Fibroblast of peridontal ligament (primary cell): ENCODE measurements around the gene TUFM.
"Not testable (repeated sequence)": the region's sequence is repeated elsewhere in the genome, so short reads cannot be mapped to it uniquely, and the experiment has no call there.

Experiments
- DNase-seq: peaks from one replicate; pipeline ENCODE4 v3.0.0-alpha.2; 2010; ENCODE audit errors: extremely low read depth

The TUFM gene

GRCh38 chr16:28838558-28838918 lies 7.6 kb downstream of the TUFM start:
- DNase-seq, result no peak

- DNase-seq, result no peak
Measured at GRCh38 chr16:28837672-28838557, 8.2 kb downstream of the TUFM start.

- no peak for DNase-seq
Measured at GRCh38 chr16:28836761-28837064, 9.4 kb downstream of the TUFM start.

GRCh38 chr16:28835864-28836760 lies 10.0 kb downstream of the TUFM start:
- DNase-seq, result no peak

GRCh38 chr16:28834873-28835863 lies 11.0 kb downstream of the TUFM start:
- no peak for DNase-seq

GRCh38 chr16:28834349-28834748 lies 11.8 kb downstream of the TUFM start:
- DNase-seq, result no peak

- DNase-seq, result no peak
Measured at GRCh38 chr16:28830531-28830930, 15.6 kb downstream of the TUFM start.

- DNase-seq, result no peak
Measured at GRCh38 chr16:28829747-28830146, 16.4 kb downstream of the TUFM start.

GRCh38 chr16:28826141-28826540 lies 20.0 kb downstream of the TUFM start:
- no peak for DNase-seq

- no peak for DNase-seq
Measured at GRCh38 chr16:28824717-28824973, 21.5 kb downstream of the TUFM start.

GRCh38 chr16:28823873-28824716 lies 22.1 kb downstream of the TUFM start:
- DNase-seq, result peak; percentile 95

GRCh38 chr16:28823291-28823872 lies 22.8 kb downstream of the TUFM start:
- no peak for DNase-seq

- peak; percentile 93 for DNase-seq
Measured at GRCh38 chr16:28822520-28823290, 23.4 kb downstream of the TUFM start, which contains the start of gene ATXN2L. Gene ATXN2L (plus strand): TSS chr16:28822999. CDS start chr16:28823260, 261 bp downstream.

- no peak for DNase-seq
Measured at GRCh38 chr16:28821874-28822519, 24.2 kb downstream of the TUFM start.

- DNase-seq, result not testable (repeated sequence)
Measured at GRCh38 chr16:28820546-28820945, 25.6 kb downstream of the TUFM start.

GRCh38 chr16:28820016-28820415 lies 26.1 kb downstream of the TUFM start:
- no peak for DNase-seq

- DNase-seq, result not testable (repeated sequence)
Measured at GRCh38 chr16:28807445-28808120, 38.6 kb downstream of the TUFM start.

- not testable (repeated sequence) for DNase-seq
Measured at GRCh38 chr16:28802235-28803019, 43.7 kb downstream of the TUFM start.
